ENCODE data around the gene MARCHF10. TPM values are rescaled to one million over a fixed set of nuclear protein-coding genes. Genes with fewer than 3 reads are reported as not detected.
"Not testable (repeated sequence)": the region's sequence is repeated elsewhere in the genome, so short reads cannot be mapped to it uniquely, and the experiment has no call there.

Gene MARCHF10
- polyA plus RNA-seq, 1 donor from 2014 or later = 0.20 TPM

GRCh38 chr17:62702746-62703260, 105.3 kb downstream of the MARCHF10 start:
- Mint-ChIP-seq H3K27ac (no peak overlapping the region), H3K4me3 (peak overlapping the region in 2 of 4 donors; percentile 29 to 60), H3K36me3 (no peaks in the 10 kb centered on the region), H3K27me3 (peaks cover 21% of the 10 kb centered on the region), H3K4me1 (peaks cover 0 to 2% (median 0%) of the 10 kb centered on the region in 3 donors), H3K9me3 (no peaks in the 10 kb centered on the region)

- H3K4me3 Mint-ChIP-seq = peak overlapping the region in 2 of 4 donors; percentile 40 to 79
These were observed 106.4 kb downstream of the MARCHF10 start for GRCh38 chr17:62701706-62702085.

GRCh38 chr17:62700964-62701705, 107.0 kb downstream of the MARCHF10 start:
- Mint-ChIP-seq H3K9me3 (no peaks in the 10 kb centered on the region), H3K27ac (no peak overlapping the region), H3K4me1 (peaks cover 0 to 2% (median 0%) of the 10 kb centered on the region in 3 donors), H3K4me3 (peak overlapping the region in 2 of 4 donors; percentile 40 to 79), H3K27me3 (peaks cover 18% of the 10 kb centered on the region), H3K36me3 (no peaks in the 10 kb centered on the region)

More at GRCh38 chr17:62701706-62702085, 106.4 kb downstream of the MARCHF10 start:
- no peak overlapping the region for H3K27ac Mint-ChIP-seq
- H3K9me3 Mint-ChIP-seq = no peaks in the 10 kb centered on the region
- peaks cover 0 to 2% (median 0%) of the 10 kb centered on the region in 3 donors for H3K4me1 Mint-ChIP-seq
- peaks cover 18% of the 10 kb centered on the region for H3K27me3 Mint-ChIP-seq
- no peaks in the 10 kb centered on the region for H3K36me3 Mint-ChIP-seq

- not testable (repeated sequence) for H3K9me3 Mint-ChIP-seq, H3K27ac Mint-ChIP-seq, H3K4me1 Mint-ChIP-seq, H3K36me3 Mint-ChIP-seq, H3K4me3 Mint-ChIP-seq
- peaks cover 11% of the 10 kb centered on the region for H3K27me3 Mint-ChIP-seq
These were observed 109.7 kb downstream of the MARCHF10 start for GRCh38 chr17:62698459-62698858.

GRCh38 chr17:62696726-62697490, 111.2 kb downstream of the MARCHF10 start:
- H3K9me3 Mint-ChIP-seq = no peaks in the 10 kb centered on the region
- H3K36me3 Mint-ChIP-seq = peaks cover 2% of the 10 kb centered on the region
- peaks cover 11% of the 10 kb centered on the region for H3K27me3 Mint-ChIP-seq
- no peaks in the 10 kb centered on the region for H3K4me1 Mint-ChIP-seq
- no peak overlapping the region for H3K4me3 Mint-ChIP-seq
- no peak overlapping the region for H3K27ac Mint-ChIP-seq

GRCh38 chr17:62696256-62696655, 111.9 kb downstream of the MARCHF10 start:
- peaks cover 9% of the 10 kb centered on the region for H3K27me3 Mint-ChIP-seq
- H3K36me3 Mint-ChIP-seq = peaks cover 2% of the 10 kb centered on the region
- no peak overlapping the region for H3K4me3 Mint-ChIP-seq
- H3K27ac Mint-ChIP-seq = no peak overlapping the region
- H3K9me3 Mint-ChIP-seq = no peaks in the 10 kb centered on the region
- no peaks in the 10 kb centered on the region for H3K4me1 Mint-ChIP-seq

GRCh38 chr17:62695093-62695738, 112.9 kb downstream of the MARCHF10 start:
- not testable (repeated sequence) for H3K4me1 Mint-ChIP-seq, H3K4me3 Mint-ChIP-seq, H3K27me3 Mint-ChIP-seq, H3K27ac Mint-ChIP-seq, H3K9me3 Mint-ChIP-seq, H3K36me3 Mint-ChIP-seq

GRCh38 chr17:62693616-62694409, 114.3 kb downstream of the MARCHF10 start:
- Mint-ChIP-seq H3K4me3 (no peak overlapping the region), H3K9me3 (no peaks in the 10 kb centered on the region)

GRCh38 chr17:62692721-62693431, 115.2 kb downstream of the MARCHF10 start:
- no peak overlapping the region for H3K4me3 Mint-ChIP-seq
- H3K27ac Mint-ChIP-seq = no peak overlapping the region
- H3K36me3 Mint-ChIP-seq = peaks cover 2% of the 10 kb centered on the region
- H3K27me3 Mint-ChIP-seq = peaks cover 5% of the 10 kb centered on the region
- H3K9me3 Mint-ChIP-seq = no peaks in the 10 kb centered on the region
- H3K4me1 Mint-ChIP-seq = no peaks in the 10 kb centered on the region

More at GRCh38 chr17:62693616-62694409, 114.3 kb downstream of the MARCHF10 start:
- Mint-ChIP-seq H3K27ac (no peak overlapping the region), H3K27me3 (peaks cover 5% of the 10 kb centered on the region), H3K4me1 (no peaks in the 10 kb centered on the region), H3K36me3 (peaks cover 2% of the 10 kb centered on the region)

- Mint-ChIP-seq H3K9me3 (no peaks in the 10 kb centered on the region), H3K4me3 (no peak overlapping the region), H3K27me3 (peaks cover 5% of the 10 kb centered on the region), H3K4me1 (no peaks in the 10 kb centered on the region), H3K27ac (no peak overlapping the region), H3K36me3 (peaks cover 2% of the 10 kb centered on the region)
These were observed 115.9 kb downstream of the MARCHF10 start for GRCh38 chr17:62692159-62692651.

- H3K36me3 Mint-ChIP-seq, H3K27ac Mint-ChIP-seq, H3K27me3 Mint-ChIP-seq, H3K9me3 Mint-ChIP-seq, H3K4me1 Mint-ChIP-seq, H3K4me3 Mint-ChIP-seq: not testable (repeated sequence)
These were observed 116.6 kb downstream of the MARCHF10 start for GRCh38 chr17:62691589-62691915.

- Mint-ChIP-seq H3K27me3 (peaks cover 3% of the 10 kb centered on the region), H3K36me3 (peaks cover 2% of the 10 kb centered on the region), H3K4me3 (no peak overlapping the region), H3K27ac (no peak overlapping the region), H3K9me3 (no peaks in the 10 kb centered on the region), H3K4me1 (no peaks in the 10 kb centered on the region)
These were observed 117.8 kb downstream of the MARCHF10 start for GRCh38 chr17:62690168-62690897.

GRCh38 chr17:62689441-62690167, 118.5 kb downstream of the MARCHF10 start:
- H3K27me3 Mint-ChIP-seq = no peaks in the 10 kb centered on the region
- H3K27ac Mint-ChIP-seq = no peak overlapping the region
- no peaks in the 10 kb centered on the region for H3K9me3 Mint-ChIP-seq
- H3K4me3 Mint-ChIP-seq = no peak overlapping the region
- peaks cover 0 to 2% (median 0%) of the 10 kb centered on the region in 3 donors for H3K4me1 Mint-ChIP-seq
- peaks cover 2% of the 10 kb centered on the region for H3K36me3 Mint-ChIP-seq
